Progenitor cell of endocrine pancreas (in vitro differentiated cells): Measurements from ENCODE around the gene LRRC23. TPM values are rescaled to one million over a fixed set of nuclear protein-coding genes. Genes with fewer than 3 reads are reported as not detected.

Experiments used
- DNase-seq: peaks from one replicate; pipeline ENCODE4 v3.0.0; 2021; ENCODE audit warnings: low spot score; ENCODE audit not compliant: unreplicated experiment
- H3K27ac Mint-ChIP-seq: 2 replicates; pipeline ENCODE4 v1.8.0; 2021; ENCODE audit warnings: mild to moderate bottlenecking, moderate library complexity, mixed read lengths
- H3K27me3 Mint-ChIP-seq: 2 replicates; pipeline ENCODE4 v1.8.0; 2021; ENCODE audit warnings: mixed read lengths
- H3K36me3 Mint-ChIP-seq: 2 replicates; pipeline ENCODE4 v1.8.0; 2022; ENCODE audit warnings: mixed read lengths; ENCODE audit not compliant: insufficient read depth
- H3K4me1 Mint-ChIP-seq: 2 replicates; pipeline ENCODE4 v1.8.0; 2021; ENCODE audit warnings: low read depth, mixed read lengths
- H3K4me3 Mint-ChIP-seq: 2 replicates; pipeline ENCODE4 v1.8.0; 2021; ENCODE audit warnings: low read depth, mild to moderate bottlenecking, moderate library complexity, mixed read lengths
- H3K9me3 Mint-ChIP-seq: 2 replicates; pipeline ENCODE4 v1.8.0; 2021; ENCODE audit warnings: low read depth, mixed read lengths
- total RNA-seq: library from RNA; stranded (reverse); gene quantifications from 2 replicates; pipeline ENCODE4 v1.2.1, GENCODE V29; 2021
- TF ChIP-seq, protein P1 (sequence below): fragments of 200-600 bp; sonication (generic); IDR thresholded peaks from one replicate; pipeline ENCODE4 v1.5.0; 2021; ENCODE audit warnings: antibody characterized with exemption, mild to moderate bottlenecking; ENCODE audit not compliant: unreplicated experiment

LRRC23 gene
- total RNA-seq, 1 donor from 2014 or later, result 21.5 TPM

DNA sequence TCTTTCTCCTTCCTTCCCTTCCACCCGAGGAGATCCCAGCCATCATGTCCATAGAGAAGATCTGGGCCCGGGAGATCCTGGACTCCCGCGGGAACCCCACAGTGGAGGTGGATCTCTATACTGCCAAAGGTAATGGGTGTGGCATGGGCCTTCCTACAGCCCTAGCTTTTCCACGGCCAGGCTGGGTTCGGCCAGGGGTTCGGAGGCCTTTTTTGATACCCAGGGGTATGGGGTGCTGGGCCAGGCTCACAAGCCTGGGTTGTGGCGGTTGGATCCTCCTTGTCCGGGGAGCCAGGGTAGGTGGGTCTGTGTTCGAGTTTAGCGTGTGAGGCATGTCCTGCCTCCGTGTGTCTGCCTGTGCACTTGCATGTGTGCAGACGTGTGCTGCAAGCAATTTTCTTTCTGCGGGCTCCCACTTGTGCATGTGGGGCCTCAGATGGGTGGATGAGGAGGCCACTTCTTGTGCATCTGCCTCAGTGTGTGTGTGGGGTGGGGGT, 11.2 kb downstream of the LRRC23 start:
- DNase-seq, result no peak
- Mint-ChIP-seq H3K9me3 (no peaks in the 10 kb centered on the region), H3K36me3 (peaks cover 10% of the 10 kb centered on the region), H3K27me3 (peaks cover 28% of the 10 kb centered on the region), H3K4me3 (peak overlapping the region; percentile 86), H3K4me1 (peaks cover 22% of the 10 kb centered on the region), H3K27ac (no peak overlapping the region)
- TF ChIP-seq, protein P1, sequence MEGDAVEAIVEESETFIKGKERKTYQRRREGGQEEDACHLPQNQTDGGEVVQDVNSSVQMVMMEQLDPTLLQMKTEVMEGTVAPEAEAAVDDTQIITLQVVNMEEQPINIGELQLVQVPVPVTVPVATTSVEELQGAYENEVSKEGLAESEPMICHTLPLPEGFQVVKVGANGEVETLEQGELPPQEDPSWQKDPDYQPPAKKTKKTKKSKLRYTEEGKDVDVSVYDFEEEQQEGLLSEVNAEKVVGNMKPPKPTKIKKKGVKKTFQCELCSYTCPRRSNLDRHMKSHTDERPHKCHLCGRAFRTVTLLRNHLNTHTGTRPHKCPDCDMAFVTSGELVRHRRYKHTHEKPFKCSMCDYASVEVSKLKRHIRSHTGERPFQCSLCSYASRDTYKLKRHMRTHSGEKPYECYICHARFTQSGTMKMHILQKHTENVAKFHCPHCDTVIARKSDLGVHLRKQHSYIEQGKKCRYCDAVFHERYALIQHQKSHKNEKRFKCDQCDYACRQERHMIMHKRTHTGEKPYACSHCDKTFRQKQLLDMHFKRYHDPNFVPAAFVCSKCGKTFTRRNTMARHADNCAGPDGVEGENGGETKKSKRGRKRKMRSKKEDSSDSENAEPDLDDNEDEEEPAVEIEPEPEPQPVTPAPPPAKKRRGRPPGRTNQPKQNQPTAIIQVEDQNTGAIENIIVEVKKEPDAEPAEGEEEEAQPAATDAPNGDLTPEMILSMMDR, result no peak

DNA sequence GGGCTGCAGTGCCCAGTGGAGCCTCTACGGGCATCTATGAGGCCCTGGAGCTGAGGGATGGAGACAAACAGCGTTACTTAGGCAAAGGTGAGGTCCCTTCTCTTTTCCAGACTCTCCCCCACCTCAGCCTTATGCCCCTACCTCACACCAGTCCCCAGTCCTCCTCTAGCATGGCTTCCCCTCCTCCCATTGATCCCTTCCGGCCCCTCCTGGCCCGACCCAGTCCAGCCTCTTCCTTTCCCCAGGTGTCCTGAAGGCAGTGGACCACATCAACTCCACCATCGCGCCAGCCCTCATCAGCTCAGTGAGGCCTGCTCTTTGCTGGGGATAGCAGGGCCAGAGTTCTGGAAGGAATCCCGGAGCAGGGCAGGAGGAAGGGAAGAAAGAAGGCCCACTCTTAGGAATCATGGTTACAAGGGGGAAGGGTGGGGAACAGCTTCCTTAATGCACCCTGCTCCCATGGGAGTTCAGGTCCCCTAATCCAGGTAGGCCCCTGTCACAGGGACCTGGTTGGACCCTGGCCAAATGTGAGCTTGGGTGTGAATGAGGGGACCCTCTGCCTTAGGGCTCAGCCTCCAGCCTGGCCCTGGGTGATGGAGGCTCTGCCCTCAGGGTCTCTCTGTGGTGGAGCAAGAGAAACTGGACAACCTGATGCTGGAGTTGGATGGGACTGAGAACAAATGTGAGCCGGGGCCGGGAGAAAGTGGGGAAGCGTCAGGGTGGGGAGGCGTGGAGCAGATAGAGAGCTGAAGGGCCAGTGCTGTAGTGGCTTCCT, 12.0 kb downstream of the LRRC23 start:
- TF ChIP-seq, protein P1, result no peak
- DNase-seq, result no peak

DNA sequence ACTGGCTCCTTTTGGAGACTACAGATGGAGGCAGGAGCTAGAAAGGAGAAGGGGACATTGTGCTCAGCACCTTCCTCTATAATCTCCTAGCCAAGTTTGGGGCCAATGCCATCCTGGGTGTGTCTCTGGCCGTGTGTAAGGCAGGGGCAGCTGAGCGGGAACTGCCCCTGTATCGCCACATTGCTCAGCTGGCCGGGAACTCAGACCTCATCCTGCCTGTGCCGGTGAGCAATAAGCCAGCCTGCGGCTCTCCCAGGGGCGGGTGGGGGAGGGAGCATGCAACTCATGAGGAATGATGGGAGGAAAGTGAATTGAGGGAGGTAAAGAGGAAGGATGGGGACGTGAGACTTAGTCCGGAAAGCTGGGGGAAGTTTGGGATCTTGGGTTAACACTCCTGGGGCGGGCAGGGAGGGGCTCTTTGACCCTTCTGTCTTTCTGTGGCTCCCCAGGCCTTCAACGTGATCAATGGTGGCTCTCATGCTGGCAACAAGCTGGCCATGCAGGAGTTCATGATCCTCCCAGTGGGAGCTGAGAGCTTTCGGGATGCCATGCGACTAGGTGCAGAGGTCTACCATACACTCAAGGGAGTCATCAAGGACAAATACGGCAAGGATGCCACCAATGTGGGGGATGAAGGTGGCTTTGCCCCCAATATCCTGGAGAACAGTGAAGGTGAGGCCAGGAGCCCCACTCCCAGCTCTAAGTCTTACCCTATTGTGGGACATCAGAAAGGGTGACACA, 13.0 kb downstream of the LRRC23 start:
- H3K4me3 Mint-ChIP-seq, result no peak overlapping the region
- no peak overlapping the region for H3K27ac Mint-ChIP-seq
- peaks cover 20% of the 10 kb centered on the region for H3K27me3 Mint-ChIP-seq
- TF ChIP-seq, protein P1, result no peak
- DNase-seq, result no peak
- peaks cover 22% of the 10 kb centered on the region for H3K4me1 Mint-ChIP-seq
- H3K9me3 Mint-ChIP-seq, result no peaks in the 10 kb centered on the region
- H3K36me3 Mint-ChIP-seq, result peaks cover 10% of the 10 kb centered on the region

More for the DNA sequence above, 12.0 kb downstream of the LRRC23 start:
- Mint-ChIP-seq H3K27me3 (peaks cover 21% of the 10 kb centered on the region), H3K4me3 (peak overlapping the region; percentile 86), H3K9me3 (no peaks in the 10 kb centered on the region), H3K4me1 (peaks cover 22% of the 10 kb centered on the region), H3K27ac (no peak overlapping the region), H3K36me3 (peaks cover 10% of the 10 kb centered on the region)

DNA sequence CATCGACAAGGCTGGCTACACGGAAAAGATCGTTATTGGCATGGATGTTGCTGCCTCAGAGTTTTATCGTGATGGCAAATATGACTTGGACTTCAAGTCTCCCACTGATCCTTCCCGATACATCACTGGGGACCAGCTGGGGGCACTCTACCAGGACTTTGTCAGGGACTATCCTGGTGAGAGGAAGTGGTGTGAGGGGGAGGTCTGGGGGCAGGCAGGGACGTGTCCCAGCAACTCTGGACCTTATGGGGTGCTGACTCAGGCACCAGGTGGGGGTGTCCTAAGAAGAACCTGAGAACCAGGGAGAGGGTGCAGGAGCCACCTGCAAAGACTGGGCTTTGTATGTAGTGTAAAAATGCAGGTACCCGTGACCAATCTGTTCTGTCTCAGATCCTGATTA, 15.0 kb downstream of the LRRC23 start:
- Mint-ChIP-seq H3K27ac (no peak overlapping the region), H3K4me3 (no peak overlapping the region), H3K27me3 (peaks cover 7% of the 10 kb centered on the region), H3K36me3 (peaks cover 12% of the 10 kb centered on the region), H3K9me3 (no peaks in the 10 kb centered on the region), H3K4me1 (peaks cover 18% of the 10 kb centered on the region)
- TF ChIP-seq, protein P1, result no peak
- DNase-seq, result no peak

DNA sequence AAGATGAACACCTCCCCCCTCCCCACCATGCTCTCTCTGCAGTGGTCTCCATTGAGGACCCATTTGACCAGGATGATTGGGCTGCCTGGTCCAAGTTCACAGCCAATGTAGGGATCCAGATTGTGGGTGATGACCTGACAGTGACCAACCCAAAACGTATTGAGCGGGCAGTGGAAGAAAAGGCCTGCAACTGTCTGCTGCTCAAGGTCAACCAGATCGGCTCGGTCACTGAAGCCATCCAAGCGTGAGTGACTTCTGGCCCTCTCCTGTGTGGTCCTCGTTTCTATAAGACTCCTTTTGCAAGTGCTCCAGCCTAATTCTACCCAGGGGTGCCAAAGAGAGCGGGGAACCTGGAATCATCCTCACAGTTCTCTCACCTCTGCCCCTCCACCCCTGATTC, 16.9 kb downstream of the LRRC23 start:
- Mint-ChIP-seq H3K27ac (peak overlapping the region; percentile 17), H3K4me1 (peaks cover 25% of the 10 kb centered on the region), H3K27me3 (no peaks in the 10 kb centered on the region)

More for the DNA sequence above, 16.9 kb downstream of the LRRC23 start:
- Mint-ChIP-seq H3K36me3 (peaks cover 11% of the 10 kb centered on the region), H3K9me3 (no peaks in the 10 kb centered on the region), H3K4me3 (no peak overlapping the region)
- no peak for DNase-seq
- TF ChIP-seq, protein P1, result no peak
